ENCODE results near the gene BLOC1S5. TPM values are rescaled to one million over a fixed set of nuclear protein-coding genes. Genes with fewer than 3 reads are reported as not detected.

The BLOC1S5 gene
- total and polyA plus RNA-seq, 2 of the 8 experiments (the other 6 are each of a cell fraction or from before 2014, with no cell fraction given) = 3.4 to 17.2 TPM

DNA sequence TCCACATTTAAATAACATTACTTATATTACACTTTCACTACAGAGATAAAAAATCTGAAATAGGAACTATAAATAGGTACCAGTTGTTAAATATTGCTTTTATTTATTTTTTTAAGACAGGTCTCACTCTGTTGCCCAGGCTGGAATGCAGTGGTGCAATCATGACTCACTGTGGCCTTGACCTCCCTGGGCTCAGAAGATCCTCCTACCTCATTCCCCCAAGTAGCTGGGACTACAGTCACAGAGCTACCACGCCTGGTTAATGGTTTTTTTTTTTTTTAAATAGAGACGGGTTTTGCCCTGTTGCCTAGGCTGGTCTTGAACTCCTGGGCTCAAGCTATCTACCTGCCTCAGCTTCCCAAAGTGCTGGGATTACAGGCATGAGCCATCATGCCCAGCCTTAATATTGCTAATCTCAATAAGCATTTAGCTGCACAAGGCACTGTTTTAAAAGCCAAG, 20.9 kb upstream of the BLOC1S5 start:
- no peak overlapping the region for H2BK12ac ChIP-seq (ENCODE audit: low read depth, low read length)
- H3K23ac ChIP-seq (ENCODE audit: insufficient read length) = no peak overlapping the region
- no peak overlapping the region for H4K91ac ChIP-seq (replicated peaks; ENCODE audit: insufficient read length, low read length)
- 75% methylated on average over 2 of the region's 2 CpGs; no CpG with 5 or more reads in 1 of the 2 experiments for WGBS, 2 experiments (ENCODE audit: extremely low coverage in 1 of 2, insufficient coverage in 1 of 2, insufficient read length in 1 of 2, insufficient replicate concordance in 2 of 2, low coverage in 1 of 2, low lambda C conversion rate in 2 of 2, missing lambda C conversion rate in 1 of 2)
- no peaks in the 10 kb centered on the region for H3K4me1 ChIP-seq (replicated peaks in 1 of 4; ENCODE audit: control insufficient read depth in 3 of 4, insufficient read depth in 4 of 4, low read length in 3 of 4)
- H4K5ac ChIP-seq (ENCODE audit: insufficient read length, low read depth, low read length) = no peak overlapping the region
- ChIA-PET POLR2A (ENCODE audit: partially characterized antibody) (interaction anchor here (0.7 to 2.2 kb wide), 5 partner anchors 9 to 81 kb away, joined by 3 to 6 read pairs (median 4); partner anchors contain the start of genes BLOC1S5 and EEF1E1), CTCF (ENCODE audit: partially characterized antibody) (interaction anchor here (0.6 to 2.1 kb wide), 4 partner anchors 11 to 208 kb away, joined by 3 to 8 read pairs (median 4); no protein-coding TSS in a partner anchor)
- no peak overlapping the region for H3K14ac ChIP-seq (ENCODE audit: insufficient read length)
- no peak overlapping the region for H3K4ac ChIP-seq (replicated peaks; ENCODE audit: insufficient read length, low read depth, low read length)
- no peak overlapping the region for H3K4me2 ChIP-seq (ENCODE audit: insufficient read depth in 1 of 2, low read depth in 2 of 2, low read length in 2 of 2)
- no peak overlapping the region for H3K9ac ChIP-seq (replicated peaks in 1 of 4; ENCODE audit: extremely low read depth in 1 of 4, low read depth in 3 of 4, low read length in 3 of 4)
- H3K23me2 ChIP-seq (ENCODE audit: low read depth, low read length) = no peaks in the 10 kb centered on the region
- H2AFZ ChIP-seq (ENCODE audit: low read length) = no peak overlapping the region
- H3K79me1 ChIP-seq (ENCODE audit: low read depth, low read length) = no peaks in the 10 kb centered on the region
- H3K79me2 ChIP-seq (ENCODE audit: control insufficient read depth in 1 of 2, insufficient read depth in 2 of 2, low read length in 2 of 2) = peaks cover 3 to 55% of the 10 kb centered on the region in 2 experiments; a peak in 3 of 4 replicates
- H2BK5ac ChIP-seq (ENCODE audit: low read depth, low read length) = no peak overlapping the region
- no peak overlapping the region for H2BK20ac ChIP-seq (ENCODE audit: low read length)
- FAIRE-seq (no peak), DNase-seq (ENCODE audit: low read depth in 1 of 2, low spot score in 2 of 2) (no peak)
- no peak overlapping the region for H2BK120ac ChIP-seq (replicated peaks; ENCODE audit: low read depth, low read length)
- no peak overlapping the region for H2BK15ac ChIP-seq (ENCODE audit: low read length)
- no peak overlapping the region for H4K8ac ChIP-seq (ENCODE audit: extremely low read depth, insufficient read depth, low read length)
- H3K18ac ChIP-seq (ENCODE audit: extremely low read depth, low read length) = no peak overlapping the region
- H2AK5ac ChIP-seq (ENCODE audit: low read depth, low read length) = no peak overlapping the region
- peaks cover 9 to 71% (median 36%) of the 10 kb centered on the region in 4 experiments; a peak in 7 of 8 replicates for H3K36me3 ChIP-seq (ENCODE audit: control insufficient read depth in 2 of 4, insufficient read depth in 4 of 4, low read length in 3 of 4)
- H3K27me3 ChIP-seq (replicated peaks in 1 of 4; ENCODE audit: control insufficient read depth in 3 of 4, extremely low read depth in 1 of 4, insufficient read depth in 3 of 4, low read length in 3 of 4) = no peaks in the 10 kb centered on the region
- no peak overlapping the region for H3K56ac ChIP-seq (replicated peaks; ENCODE audit: insufficient read length, low read depth, low read length)
- H3K4me3 ChIP-seq (ENCODE audit: extremely low read depth in 1 of 4, insufficient read depth in 2 of 4, low read depth in 3 of 4, low read length in 4 of 4) = no peak overlapping the region
- H3K27ac ChIP-seq (ENCODE audit: low read depth, low read length) = no peak overlapping the region
- H3K9me3 ChIP-seq (ENCODE audit: insufficient read depth in 2 of 2, low read depth in 1 of 2, low read length in 1 of 2) = peaks cover 0 to 4% of the 10 kb centered on the region in 2 experiments; a peak in 1 of 4 replicates
- peaks cover 2 to 5% of the 10 kb centered on the region in 2 experiments for H4K20me1 ChIP-seq (replicated peaks in 1 of 2; ENCODE audit: control insufficient read depth in 1 of 2, insufficient read depth in 2 of 2, low read length in 2 of 2)
- no peak for TF ChIP-seq TCF12 (IDR thresholded peaks at IDR 0.05; ENCODE audit: low read depth, low read length)
- no peak for TF ChIP-seq CEBPB (IDR thresholded peaks at IDR 0.05; ENCODE audit: low read depth, low read length)
- no peak for TF ChIP-seq GABPA (IDR thresholded peaks at IDR 0.05; ENCODE audit: borderline replicate concordance, insufficient read depth, low read length)
- no peak for TF ChIP-seq EZH2 (IDR thresholded peaks at IDR 0.05; ENCODE audit: low read depth, low read length, severe bottlenecking)
- no peak for TF ChIP-seq SIRT6 (IDR thresholded peaks at IDR 0.05; ENCODE audit: low read length)
- TF ChIP-seq TEAD4 (IDR thresholded peaks at IDR 0.05; ENCODE audit: low read depth, low read length) = no peak
- no peak for TF ChIP-seq ASH2L (IDR thresholded peaks at IDR 0.05; ENCODE audit: low read length)
- no peak for TF ChIP-seq GTF2F1 (IDR thresholded peaks at IDR 0.05; ENCODE audit: borderline replicate concordance, low read depth, low read length)
- no peak for TF ChIP-seq MAFK (IDR thresholded peaks at IDR 0.05; ENCODE audit: low read depth, low read length)
- no peak for TF ChIP-seq RFX5 (IDR thresholded peaks at IDR 0.05; ENCODE audit: borderline replicate concordance, low read depth, low read length)
- no peak for TF ChIP-seq HDAC2 (IDR thresholded peaks at IDR 0.05; ENCODE audit: borderline replicate concordance in 1 of 2, low read depth in 2 of 2, low read length in 2 of 2)
- no peak for TF ChIP-seq POLR2AphosphoS5 (IDR thresholded peaks at IDR 0.05; ENCODE audit: low read depth, low read length)
- TF ChIP-seq YY1 (IDR thresholded peaks at IDR 0.05; ENCODE audit: low read depth, low read length) = no peak
- TF ChIP-seq BRCA1 (IDR thresholded peaks at IDR 0.05; ENCODE audit: low read depth, low read length) = no peak
- TF ChIP-seq SIX5 (IDR thresholded peaks at IDR 0.05; ENCODE audit: low read depth, low read length) = no peak
